ENCODE measurements around the gene HLA-C.

DNA sequence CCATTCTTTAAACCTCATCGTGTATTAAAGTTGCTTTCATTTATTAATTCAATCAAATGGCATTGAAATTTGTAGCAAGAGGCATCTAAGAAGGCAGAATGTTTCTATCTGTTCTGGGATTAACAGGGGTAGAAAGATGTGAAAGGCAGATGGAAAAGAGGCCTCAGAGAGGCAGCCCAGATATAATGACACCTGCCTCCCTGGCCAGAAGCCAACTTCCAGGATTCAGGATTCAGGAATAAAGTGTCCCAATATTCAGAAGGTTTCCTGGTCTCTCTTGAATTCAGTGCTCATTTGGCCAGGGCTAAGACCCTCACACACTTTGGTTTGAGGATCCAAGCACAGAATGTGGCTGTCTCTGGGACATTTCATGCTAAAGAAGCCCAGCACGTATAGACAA lies 45.1 kb upstream of the HLA-C start:
- TF ChIP-seq, protein P1, sequence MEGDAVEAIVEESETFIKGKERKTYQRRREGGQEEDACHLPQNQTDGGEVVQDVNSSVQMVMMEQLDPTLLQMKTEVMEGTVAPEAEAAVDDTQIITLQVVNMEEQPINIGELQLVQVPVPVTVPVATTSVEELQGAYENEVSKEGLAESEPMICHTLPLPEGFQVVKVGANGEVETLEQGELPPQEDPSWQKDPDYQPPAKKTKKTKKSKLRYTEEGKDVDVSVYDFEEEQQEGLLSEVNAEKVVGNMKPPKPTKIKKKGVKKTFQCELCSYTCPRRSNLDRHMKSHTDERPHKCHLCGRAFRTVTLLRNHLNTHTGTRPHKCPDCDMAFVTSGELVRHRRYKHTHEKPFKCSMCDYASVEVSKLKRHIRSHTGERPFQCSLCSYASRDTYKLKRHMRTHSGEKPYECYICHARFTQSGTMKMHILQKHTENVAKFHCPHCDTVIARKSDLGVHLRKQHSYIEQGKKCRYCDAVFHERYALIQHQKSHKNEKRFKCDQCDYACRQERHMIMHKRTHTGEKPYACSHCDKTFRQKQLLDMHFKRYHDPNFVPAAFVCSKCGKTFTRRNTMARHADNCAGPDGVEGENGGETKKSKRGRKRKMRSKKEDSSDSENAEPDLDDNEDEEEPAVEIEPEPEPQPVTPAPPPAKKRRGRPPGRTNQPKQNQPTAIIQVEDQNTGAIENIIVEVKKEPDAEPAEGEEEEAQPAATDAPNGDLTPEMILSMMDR (IDR thresholded peaks at IDR 0.05; ENCODE audit: poor library complexity) = no peak
- TF ChIP-seq EZH2 (IDR thresholded peaks at IDR 0.05; ENCODE audit: borderline replicate concordance) = no peak
- TF ChIP-seq EZH2phosphoT487 (IDR thresholded peaks at IDR 0.05; ENCODE audit: low read depth, severe bottlenecking, unreplicated experiment) = no peak

Measured in hepatocyte (in vitro differentiated cells).